Breast epithelium (tissue), 4 donors: Measurements from ENCODE around the gene LRRK1. TPM values are rescaled to one million over a fixed set of nuclear protein-coding genes. Genes with fewer than 3 reads are reported as not detected.
A peak's percentile ranks its signal among the peaks of the same experiment; 100 is the strongest.
"Not testable (repeated sequence)": the region's sequence is repeated elsewhere in the genome, so short reads cannot be mapped to it uniquely, and the experiment has no call there.

Source experiments
- DNase-seq, 2 donors: peaks; one replicate each; pipeline ENCODE4 v3.0.0-alpha.2; 2019; ENCODE audit warnings: low spot score in 2 of 2
- H3K27ac ChIP-seq, 2 donors: fragments of 200-600 bp; sonication (generic) in 1 of 2; one replicate each; pipeline ENCODE4 v1.5.1; 2016 to 2019; ENCODE audit warnings: mild to moderate bottlenecking in 1 of 2
- H3K27me3 ChIP-seq, 2 donors: fragments of 200-600 bp; sonication (generic) in 1 of 2; one replicate each; pipeline versions ENCODE4 v1.5.1 to v1.6.0; 2017 to 2019; ENCODE audit warnings: control low read depth in 1 of 2, mild to moderate bottlenecking in 1 of 2
- H3K36me3 ChIP-seq: fragments of 200-600 bp; one replicate; pipeline ENCODE4 v1.5.1; 2019
- H3K4me1 ChIP-seq, 2 donors: fragments of 200-600 bp; sonication (generic); one replicate each; pipeline ENCODE4 v1.5.1; 2016 to 2019; ENCODE audit warnings: control low read depth in 1 of 2
- H3K4me3 ChIP-seq, 3 donors: fragments of 200-600 bp; sonication (generic); 1 replicate in 2 of 3; 2 replicates in 1 of 3; pipeline ENCODE4 v1.5.1; 2016 to 2019; ENCODE audit warnings: mild to moderate bottlenecking in 3 of 3, moderate library complexity in 2 of 3
- H3K9me3 ChIP-seq, 2 donors: fragments of 200-600 bp; sonication (generic) in 1 of 2; one replicate each; pipeline ENCODE4 v1.5.1; 2016 to 2019; ENCODE audit warnings: control low read depth in 1 of 2
- POLR2A ChIP-seq: fragments of 450-650 bp; IDR thresholded peaks from one replicate; pipeline ENCODE4 v1.6.1; 2016; ENCODE audit warnings: antibody characterized with exemption, mild to moderate bottlenecking, moderate library complexity
- POLR2AphosphoS5 ChIP-seq, 3 donors: sonication (generic); formaldehyde crosslinking; IDR thresholded peaks; one replicate each; pipeline ENCODE4 v1.6.1; 2017; ENCODE audit warnings: antibody characterized with exemption in 3 of 3
- intact Hi-C: fragments of 100-400 bp; cut with DNase I; formaldehyde crosslinking; loops from one replicate; pipeline ENCODE4 v1.15.1; 2023; ENCODE audit warnings: low total_unique reads
- total RNA-seq, 3 donors: library from RNA; depleted of rRNA; stranded (reverse); fragments of >200 nt; gene quantifications; one replicate each; pipeline ENCODE4 v1.1.0, GENCODE V29; 2016
- TF ChIP-seq, protein P1 (sequence below), 3 donors: fragments of 450-650 bp; IDR thresholded peaks; one replicate each; pipeline ENCODE4 v1.5.1; 2016 to 2017; ENCODE audit warnings: antibody characterized with exemption in 3 of 3, mild to moderate bottlenecking in 3 of 3, moderate library complexity in 3 of 3

LRRK1 gene
- total RNA-seq, 3 donors from 2014 or later: 10.1 to 18.7 (median 14.4) TPM

DNA sequence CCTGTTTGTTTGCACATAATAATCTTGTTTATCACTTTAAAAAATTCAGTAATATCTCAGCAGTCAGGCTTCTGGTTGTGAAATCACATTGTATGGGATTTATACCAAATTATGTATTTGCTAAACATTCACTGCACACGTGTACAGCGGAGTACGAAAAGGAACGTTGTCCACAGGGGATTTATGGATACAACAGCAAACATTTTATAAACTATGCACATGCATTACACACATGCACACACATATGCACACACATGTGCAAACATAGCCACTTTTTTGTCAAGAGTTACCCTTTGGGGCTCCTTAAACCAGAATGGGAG, 150.5 kb downstream of the LRRK1 start:
- Histone ChIP-seq H3K9me3 (no peaks in the 10 kb centered on the region), H3K27me3 (no peaks in the 10 kb centered on the region), H3K27ac (peak overlapping the region; percentile 1 to 46), H3K4me3 (no peak overlapping the region), H3K36me3 (no peaks in the 10 kb centered on the region), H3K4me1 (peaks cover 8 to 13% of the 10 kb centered on the region in 2 donors)
- no peak for DNase-seq
- intact Hi-C loops: no loop called here
- TF ChIP-seq, protein P1, sequence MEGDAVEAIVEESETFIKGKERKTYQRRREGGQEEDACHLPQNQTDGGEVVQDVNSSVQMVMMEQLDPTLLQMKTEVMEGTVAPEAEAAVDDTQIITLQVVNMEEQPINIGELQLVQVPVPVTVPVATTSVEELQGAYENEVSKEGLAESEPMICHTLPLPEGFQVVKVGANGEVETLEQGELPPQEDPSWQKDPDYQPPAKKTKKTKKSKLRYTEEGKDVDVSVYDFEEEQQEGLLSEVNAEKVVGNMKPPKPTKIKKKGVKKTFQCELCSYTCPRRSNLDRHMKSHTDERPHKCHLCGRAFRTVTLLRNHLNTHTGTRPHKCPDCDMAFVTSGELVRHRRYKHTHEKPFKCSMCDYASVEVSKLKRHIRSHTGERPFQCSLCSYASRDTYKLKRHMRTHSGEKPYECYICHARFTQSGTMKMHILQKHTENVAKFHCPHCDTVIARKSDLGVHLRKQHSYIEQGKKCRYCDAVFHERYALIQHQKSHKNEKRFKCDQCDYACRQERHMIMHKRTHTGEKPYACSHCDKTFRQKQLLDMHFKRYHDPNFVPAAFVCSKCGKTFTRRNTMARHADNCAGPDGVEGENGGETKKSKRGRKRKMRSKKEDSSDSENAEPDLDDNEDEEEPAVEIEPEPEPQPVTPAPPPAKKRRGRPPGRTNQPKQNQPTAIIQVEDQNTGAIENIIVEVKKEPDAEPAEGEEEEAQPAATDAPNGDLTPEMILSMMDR (IDR thresholded peaks at IDR 0.05): no peak
- TF ChIP-seq POLR2AphosphoS5 (IDR thresholded peaks at IDR 0.05) (no peak), POLR2A (no peak)

DNA sequence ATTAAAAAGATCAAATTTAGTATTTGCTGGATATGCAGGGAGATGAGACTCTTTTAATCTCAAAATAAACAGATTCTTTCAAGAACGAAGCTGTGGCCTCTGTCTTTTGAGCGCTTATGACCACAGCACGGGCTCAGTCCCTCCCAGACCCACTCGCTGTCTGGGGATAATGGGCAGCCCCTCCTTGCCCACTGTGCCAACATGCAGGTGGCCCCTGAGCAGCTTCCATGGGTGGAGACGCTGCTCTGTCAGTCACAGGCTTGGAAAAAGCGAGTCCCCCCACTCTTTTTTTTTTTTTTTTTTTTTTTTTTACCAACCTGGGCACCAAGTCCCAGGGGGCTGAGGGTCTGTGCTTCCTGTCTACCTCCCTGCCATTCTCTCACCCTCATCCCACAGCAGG, 150.9 kb downstream of the LRRK1 start:
- no peak for DNase-seq
- H3K36me3 ChIP-seq: no peaks in the 10 kb centered on the region
- H3K9me3 ChIP-seq: no peaks in the 10 kb centered on the region
- H3K27ac ChIP-seq: peak overlapping the region; percentile 48 to 83
- no peaks in the 10 kb centered on the region for H3K27me3 ChIP-seq
- peaks cover 8 to 10% of the 10 kb centered on the region in 2 donors for H3K4me1 ChIP-seq
- intact Hi-C loops: no loop called here
- no peak overlapping the region for H3K4me3 ChIP-seq
- TF ChIP-seq POLR2A: no peak
- no peak for TF ChIP-seq POLR2AphosphoS5 (IDR thresholded peaks at IDR 0.05)
- TF ChIP-seq, protein P1 (IDR thresholded peaks at IDR 0.05): no peak

DNA sequence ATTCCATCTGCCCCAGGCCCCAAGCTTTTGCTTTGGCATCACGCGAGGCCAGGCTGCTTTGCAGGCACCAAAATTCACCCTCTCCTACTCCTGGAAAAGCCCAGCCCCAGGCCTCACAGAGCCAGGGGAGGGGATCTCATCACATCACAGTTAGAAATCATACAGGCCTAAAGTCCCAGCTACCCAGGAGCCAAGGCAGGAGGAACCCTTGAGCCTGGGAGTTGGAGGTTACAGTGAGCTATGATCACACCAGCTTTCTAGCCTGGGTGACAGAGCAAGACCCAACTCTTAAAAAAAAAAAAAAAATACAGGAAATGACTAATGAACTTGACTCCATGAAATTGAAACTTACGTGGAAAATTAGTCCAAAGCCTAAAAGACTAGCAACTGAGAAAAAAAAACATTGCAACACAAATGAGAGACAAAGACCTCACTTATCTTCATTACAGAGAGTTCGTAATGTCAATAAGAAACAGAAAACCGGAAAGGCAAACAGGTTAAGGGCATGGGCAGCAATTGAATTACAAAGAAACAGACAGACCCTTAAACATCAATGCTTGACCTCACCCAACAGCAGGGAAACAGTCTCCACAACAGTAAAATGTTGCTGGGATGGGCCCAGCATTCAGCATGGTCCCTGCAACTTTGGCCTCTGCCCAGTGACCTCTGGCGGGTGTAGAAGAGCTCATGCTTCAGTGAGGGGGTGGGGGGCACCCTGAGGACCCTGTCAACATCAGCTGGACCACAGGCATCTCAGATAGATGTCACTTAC, 151.5 kb downstream of the LRRK1 start:
- H3K4me1 ChIP-seq: peaks cover 8 to 10% of the 10 kb centered on the region in 2 donors
- H3K27me3 ChIP-seq: no peaks in the 10 kb centered on the region
- peak overlapping the region; percentile 48 to 83 for H3K27ac ChIP-seq
- no peak overlapping the region for H3K4me3 ChIP-seq
- no peaks in the 10 kb centered on the region for H3K9me3 ChIP-seq
- TF ChIP-seq POLR2AphosphoS5 (IDR thresholded peaks at IDR 0.05) (no peak), POLR2A (no peak)
- TF ChIP-seq, protein P1 (IDR thresholded peaks at IDR 0.05): no peak
- DNase-seq: no peak
- H3K36me3 ChIP-seq: no peaks in the 10 kb centered on the region
- intact Hi-C loops: no loop called here

DNA sequence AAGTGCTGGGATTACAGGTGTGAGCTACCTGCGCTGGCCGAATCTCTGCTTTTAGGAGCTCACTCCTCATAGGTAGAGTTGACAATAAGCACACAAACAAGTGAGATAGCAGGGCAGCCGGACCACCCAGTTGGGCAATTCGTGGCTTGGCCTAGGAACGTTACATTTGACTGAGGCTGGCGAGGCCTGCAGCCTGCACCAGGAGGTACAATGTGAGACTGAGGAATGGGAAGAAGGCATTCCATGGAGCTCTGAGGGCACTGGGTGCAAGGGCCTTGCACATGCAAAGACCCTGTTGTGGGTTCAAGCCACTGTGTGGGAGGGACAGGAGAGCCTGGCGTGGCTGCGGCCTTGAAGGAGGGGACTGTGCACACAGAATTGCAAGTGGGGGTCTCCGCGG, 152.5 kb downstream of the LRRK1 start:
- H3K4me1 ChIP-seq: peaks cover 8 to 10% of the 10 kb centered on the region in 2 donors
- no peak overlapping the region for H3K27ac ChIP-seq

DNA sequence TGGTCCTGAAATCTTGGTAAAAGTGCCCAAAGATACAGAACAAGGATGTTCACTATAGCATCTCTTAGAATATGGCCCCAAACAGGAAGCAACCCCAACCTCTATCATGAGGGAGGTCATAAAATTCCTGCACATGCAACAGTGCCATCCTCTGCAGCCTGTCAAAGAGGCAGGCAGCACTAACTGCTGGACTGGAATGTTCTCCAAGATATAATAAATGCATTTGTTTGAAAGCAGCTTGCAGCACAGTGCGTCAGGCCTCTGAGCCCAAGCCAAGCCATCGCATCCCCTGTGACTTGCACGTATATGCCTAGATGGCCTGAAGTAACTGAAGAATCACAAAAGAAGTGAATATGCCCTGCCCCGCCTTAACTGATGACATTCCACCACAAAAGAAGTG, 153.1 kb downstream of the LRRK1 start:
- H3K9me3 ChIP-seq, H3K27me3 ChIP-seq, H3K4me3 ChIP-seq, H3K36me3 ChIP-seq, intact Hi-C loops, DNase-seq, H3K27ac ChIP-seq: not testable (repeated sequence)
- H3K4me1 ChIP-seq: peaks cover 8 to 10% of the 10 kb centered on the region in 2 donors

More for the DNA sequence above, 152.5 kb downstream of the LRRK1 start:
- Histone ChIP-seq H3K27me3 (no peaks in the 10 kb centered on the region), H3K4me3 (no peak overlapping the region), H3K9me3 (no peaks in the 10 kb centered on the region), H3K36me3 (no peaks in the 10 kb centered on the region)
- TF ChIP-seq POLR2A (no peak), POLR2AphosphoS5 (IDR thresholded peaks at IDR 0.05) (no peak)
- TF ChIP-seq, protein P1 (IDR thresholded peaks at IDR 0.05): no peak
- no peak for DNase-seq
- intact Hi-C loops: no loop called here

DNA sequence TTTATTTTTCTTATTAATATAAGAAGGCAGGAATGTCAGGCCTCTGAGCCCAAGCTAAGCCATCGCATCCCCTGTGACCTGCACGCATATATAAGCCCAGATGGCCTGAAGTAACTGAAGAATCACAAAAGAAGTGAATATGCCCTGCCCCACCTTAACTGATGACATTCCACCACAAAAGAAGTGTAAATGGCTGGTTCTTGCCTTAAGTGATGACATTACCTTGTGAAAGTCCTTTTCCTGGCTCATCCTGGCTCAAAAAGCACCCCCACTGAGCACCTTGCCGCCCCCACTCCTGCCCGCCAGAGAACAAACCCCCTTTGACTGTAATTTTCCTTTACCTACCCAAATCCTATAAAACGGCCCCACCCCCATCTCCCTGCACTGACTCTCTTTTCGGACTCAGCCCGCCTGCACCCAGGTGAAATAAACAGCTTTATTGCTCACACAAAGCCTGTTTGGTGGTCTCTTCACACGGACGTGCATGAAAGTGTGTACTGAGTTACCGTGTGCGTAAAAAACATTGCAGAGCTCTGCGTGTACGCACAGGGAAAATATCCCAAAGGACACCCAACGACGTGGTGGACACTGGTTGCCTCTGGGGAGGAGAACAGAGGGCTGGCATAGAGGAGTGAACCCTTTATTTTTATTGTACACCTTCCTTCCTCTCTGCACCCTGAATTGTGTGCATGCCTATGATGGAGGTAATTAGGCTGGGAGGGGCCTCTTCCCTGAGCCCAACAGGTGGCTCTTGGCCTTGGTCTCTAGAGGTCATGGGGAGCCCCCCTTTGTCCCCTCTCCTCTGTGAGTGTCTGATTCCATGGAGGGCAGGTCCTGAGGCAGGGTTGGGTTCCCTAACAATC, 158.9 kb downstream of the LRRK1 start:
- H3K4me1 ChIP-seq, H3K9me3 ChIP-seq, DNase-seq, intact Hi-C loops, H3K4me3 ChIP-seq, H3K27me3 ChIP-seq, H3K27ac ChIP-seq, H3K36me3 ChIP-seq: not testable (repeated sequence)
